Measurements from ENCODE around the gene SATB1.
A peak's percentile ranks its signal among the peaks of the same experiment; 100 is the strongest.

The SATB1 gene

GRCh38 chr3:18396428-18396827 lies 28.7 kb downstream of the SATB1 start:
- DNase-seq = no peak

DNA sequence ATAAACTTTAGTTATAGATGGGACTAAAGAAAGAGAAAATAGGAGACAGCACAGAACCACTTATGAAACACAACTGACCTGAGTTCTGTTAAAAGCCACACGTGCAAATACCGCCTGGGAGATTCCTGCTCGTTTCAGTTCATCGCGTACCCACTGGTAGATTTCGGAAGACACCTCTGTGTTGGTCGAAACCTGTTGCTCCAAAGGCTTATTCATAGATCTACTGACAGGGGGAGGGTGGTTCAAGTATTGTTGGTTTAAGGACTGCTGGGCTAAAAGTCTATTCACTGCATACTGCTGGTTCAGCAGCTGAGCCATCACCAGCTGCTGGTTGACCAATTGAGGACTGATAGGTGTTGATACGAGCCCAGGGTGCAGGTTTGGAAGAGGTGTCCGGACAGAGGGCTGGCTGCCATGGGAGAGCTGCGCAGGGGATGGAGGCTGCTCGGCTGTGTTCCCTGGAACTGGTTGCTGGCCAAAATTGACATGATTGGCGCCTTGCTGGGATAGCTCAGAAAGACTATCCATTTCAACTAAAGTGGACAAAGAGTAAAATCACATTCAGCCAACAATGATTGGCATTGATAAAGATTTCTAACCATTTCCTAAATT lies 30.6 kb downstream of the SATB1 start:
- DNase-seq = no peak

DNA sequence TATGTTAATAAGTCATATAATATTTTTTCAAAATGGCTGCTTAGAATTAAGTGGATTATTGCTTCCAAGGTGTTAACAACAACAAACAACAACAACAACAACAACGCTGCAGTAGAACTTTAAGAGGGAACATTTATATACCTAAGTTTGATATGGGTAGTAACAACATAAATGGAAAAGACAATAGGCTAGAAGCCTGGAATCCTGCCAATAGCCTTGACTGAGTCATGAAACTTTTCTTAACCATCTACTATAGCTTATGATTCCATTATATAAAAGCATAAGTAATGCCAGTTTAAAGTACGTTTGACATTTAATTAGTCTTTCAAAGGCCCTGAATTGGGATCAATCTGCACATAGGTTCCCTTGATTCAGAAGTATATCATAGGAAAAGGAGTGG lies 31.2 kb downstream of the SATB1 start:
- DNase-seq = no peak

GRCh38 chr3:18390024-18390660 lies 35.0 kb downstream of the SATB1 start:
- peak; percentile 45 for DNase-seq

DNA sequence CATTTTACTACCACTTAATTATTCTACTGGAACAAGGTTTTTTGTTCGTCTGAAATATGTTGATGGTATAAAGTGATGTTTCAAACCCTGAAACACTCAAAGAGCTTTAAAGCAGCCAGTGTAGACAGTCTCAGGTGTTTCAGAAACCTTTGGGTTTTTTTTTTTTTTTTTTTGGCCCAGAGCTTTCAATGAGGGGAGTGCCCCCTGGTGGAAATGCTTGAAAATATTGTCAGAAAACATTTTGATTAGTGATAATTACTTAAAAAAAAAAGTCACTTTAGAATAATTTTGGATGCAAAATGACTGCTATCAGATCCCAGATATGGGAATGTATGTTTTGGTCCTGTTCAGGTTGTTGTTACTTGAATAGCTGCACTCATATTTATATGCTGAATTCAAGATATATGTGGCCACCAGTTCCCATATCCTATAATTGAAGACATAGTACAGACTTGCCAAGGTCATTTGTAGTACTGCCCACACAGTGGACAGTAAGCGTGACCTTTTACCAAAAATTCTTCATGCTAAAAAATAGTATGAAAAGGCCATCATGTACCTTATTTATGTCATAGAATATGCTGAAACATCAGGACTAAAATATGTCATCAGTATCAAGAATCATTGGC lies 35.9 kb downstream of the SATB1 start:
- DNase-seq = peak; percentile 60

DNA sequence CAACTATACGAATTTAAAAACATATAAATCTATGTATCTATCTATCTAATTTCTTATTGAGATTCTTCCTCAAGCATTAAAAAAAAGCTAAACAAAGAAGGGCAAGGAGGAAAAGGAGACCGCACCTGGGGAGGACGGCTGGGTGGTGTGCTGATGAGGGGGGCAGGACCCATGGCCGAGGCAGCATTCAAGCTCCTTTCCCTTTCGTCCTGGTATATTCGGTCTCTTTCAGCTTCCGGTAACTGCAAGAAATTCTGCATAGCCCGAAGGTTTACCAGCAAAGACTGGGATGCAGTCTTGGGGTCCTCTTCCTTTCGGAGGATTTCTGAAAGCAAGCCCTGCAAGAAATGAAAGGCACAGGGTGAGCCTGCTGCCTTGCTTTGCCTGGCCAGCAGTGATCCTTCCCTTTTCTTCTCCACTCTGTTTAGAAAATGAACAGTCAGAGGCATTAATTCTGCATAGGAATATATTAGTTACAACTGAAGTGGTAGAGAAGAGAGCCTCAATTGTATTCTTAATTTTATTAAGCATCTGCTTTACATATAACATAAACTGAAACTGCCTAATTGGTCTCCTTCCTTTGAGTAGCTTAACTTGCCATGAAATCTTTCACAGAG lies 38.8 kb downstream of the SATB1 start:
- no peak for DNase-seq

DNA sequence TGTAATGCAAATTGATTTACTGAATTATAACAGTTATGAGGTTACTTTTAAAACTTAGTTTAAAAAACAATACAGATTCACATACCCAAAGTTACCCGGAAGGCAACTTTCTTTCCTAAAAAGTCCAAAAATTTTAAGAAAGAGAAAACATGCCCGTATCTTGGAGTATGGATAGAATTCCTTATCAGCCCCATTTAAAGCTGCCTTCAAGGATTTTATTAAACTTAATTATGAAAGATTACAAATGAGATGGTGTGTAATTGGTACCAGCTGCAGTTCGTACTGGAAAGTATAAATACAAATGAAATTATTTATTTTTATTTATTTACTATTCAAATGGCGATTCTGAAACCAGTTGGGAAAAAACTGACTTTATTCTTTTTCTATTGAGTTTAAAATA lies 39.4 kb downstream of the SATB1 start:
- DNase-seq = no peak

DNA sequence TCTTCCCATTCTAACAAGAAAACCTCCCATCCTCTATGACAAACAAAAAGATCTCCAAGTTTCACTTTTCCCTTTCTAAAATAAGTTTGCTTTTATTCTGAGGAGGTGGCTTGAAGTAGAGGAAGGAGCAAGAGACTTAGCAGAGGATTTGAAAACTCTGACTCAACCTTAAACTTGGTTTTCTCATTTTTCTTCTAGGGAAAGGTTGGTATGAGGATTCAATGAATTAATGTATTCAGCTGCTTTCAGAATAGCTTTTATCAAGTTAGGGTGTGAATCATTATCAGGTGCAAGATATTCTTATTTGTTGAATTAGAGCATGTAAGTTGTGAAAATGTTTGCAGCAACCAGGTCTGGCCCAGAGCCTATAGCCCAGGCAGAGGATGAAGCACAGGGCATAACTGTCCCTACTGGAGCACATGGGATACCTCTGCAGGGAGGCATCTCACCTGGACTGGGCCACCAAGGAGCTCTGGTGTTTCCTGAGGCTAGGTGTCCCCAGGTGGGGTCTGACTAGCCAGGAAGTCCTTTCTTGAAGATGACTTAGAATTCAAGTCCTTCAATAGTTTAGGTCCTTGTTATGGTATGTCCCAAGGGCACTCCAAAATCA lies 42.3 kb downstream of the SATB1 start:
- no peak for DNase-seq

DNA sequence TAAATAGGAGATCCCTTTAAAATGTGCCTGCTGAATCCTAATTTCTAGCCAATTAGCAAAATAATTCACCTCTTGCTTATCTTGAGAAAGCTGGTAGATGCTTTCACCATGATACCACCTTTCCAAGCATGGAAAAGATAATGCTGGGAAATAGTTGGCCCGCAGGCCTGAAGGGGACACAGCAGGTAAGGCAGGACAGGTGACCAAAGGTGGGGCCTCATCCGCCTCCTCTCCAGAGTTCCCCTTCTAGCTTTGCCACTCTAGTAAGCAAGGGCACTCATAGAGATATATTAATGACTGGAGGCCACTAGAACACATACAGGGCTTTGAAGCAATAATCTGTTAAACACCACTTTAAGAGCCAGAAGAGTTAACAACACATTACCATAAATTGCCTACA lies 45.5 kb downstream of the SATB1 start:
- no peak for DNase-seq

- peak; percentile 64 for DNase-seq
Measured at GRCh38 chr3:18378218-18378617, 46.9 kb downstream of the SATB1 start.

DNA sequence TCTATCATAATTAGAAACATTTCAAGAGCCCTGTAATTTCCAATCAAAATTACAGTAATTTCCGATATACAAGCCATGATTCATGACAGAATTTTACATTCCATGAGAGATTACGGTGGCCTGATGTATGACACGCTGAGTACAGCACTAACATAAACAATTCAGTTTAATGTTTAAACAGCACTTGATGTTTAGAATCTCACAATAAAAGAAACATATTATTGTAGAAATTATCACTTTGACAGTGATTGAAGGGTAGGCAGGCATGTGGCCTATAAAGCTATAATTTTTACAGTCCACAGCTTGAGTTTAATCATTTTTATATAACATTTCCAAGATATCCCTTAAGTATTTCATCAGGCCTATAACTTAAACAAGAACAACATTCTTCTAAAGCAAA lies 48.5 kb downstream of the SATB1 start:
- peak; percentile 50 for DNase-seq

GRCh38 chr3:18372786-18373405 lies 52.2 kb downstream of the SATB1 start:
- no peak for DNase-seq

GRCh38 chr3:18370672-18371071 lies 54.5 kb downstream of the SATB1 start:
- peak; percentile 95 for DNase-seq

DNA sequence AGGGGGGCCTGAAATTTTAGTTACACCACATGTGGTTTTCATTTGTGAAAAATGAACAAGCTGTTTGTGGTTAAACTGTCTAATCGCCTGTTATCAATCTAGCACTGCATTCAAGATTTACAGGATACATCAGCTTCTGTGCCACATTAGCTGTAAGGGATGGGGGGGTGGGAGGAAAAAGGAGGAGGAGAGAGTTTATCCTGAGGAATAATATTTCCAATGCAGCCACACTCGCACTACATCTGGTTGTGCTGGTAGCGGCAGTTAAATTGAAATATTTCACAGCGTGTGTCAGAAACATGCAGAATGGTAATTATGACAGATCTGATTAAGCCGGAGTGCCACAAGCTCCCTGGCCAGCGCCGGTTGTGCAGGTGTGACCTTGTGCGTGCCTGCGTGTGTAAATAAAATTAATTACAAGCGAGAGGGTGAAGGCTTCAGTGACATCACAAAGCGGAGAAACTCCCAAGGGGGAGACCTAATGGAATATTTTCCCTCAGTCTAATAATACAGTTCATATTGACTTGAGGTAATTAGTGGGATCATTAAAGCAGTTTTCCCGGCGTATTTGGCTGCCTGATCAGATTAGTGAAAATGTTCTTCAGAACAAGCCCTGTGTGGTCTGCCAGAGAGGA lies 55.5 kb downstream of the SATB1 start:
- DNase-seq = peak; percentile 98

- no peak for DNase-seq
Measured at GRCh38 chr3:18366258-18366657, 58.9 kb downstream of the SATB1 start.

DNA sequence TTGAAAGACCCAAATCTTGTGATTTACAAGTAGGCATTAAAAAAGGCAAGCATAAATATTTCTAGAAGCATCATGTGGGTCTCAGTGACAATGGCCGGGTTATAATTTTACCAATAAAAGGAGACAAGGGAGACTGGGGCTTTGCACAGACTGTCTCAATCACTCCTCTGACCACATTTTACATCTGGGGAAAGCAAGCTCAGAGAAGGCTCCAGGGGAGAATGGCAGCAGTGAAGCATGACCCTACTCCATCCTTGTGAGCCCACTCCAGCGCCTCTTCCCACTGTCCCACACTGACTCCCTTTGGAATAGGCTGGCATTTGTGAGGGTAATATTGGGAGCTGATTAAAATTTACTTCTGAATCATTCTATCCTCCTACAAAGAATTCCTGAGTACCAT lies 61.8 kb downstream of the SATB1 start:
- peak; percentile 7 for DNase-seq

DNA sequence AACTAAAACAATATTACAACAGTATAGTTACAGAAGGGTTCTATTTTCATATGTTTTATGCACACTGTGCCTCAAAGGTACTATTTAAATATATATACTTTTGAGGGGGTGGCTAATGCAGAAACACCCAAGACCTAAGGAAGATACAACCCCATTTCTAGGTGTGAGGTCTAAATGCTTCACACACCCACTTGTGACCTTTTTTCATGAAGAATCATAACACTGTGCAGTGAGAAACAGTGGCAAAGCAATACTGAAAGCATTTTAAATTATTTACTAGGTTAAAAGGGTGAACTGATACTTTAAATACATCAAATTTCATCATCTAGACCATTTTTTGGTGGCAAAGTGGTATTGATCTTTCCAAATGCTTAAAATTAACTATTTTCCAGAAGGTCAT lies 67.4 kb downstream of the SATB1 start:
- peak; percentile 15 for DNase-seq

- peak; percentile 66 for DNase-seq
Measured at GRCh38 chr3:18355832-18356231, 69.3 kb downstream of the SATB1 start.

GRCh38 chr3:18354701-18355100 lies 70.4 kb downstream of the SATB1 start:
- peak; percentile 56 for DNase-seq

- DNase-seq = peak; percentile 94
Measured at GRCh38 chr3:18351823-18352744, 73.1 kb downstream of the SATB1 start.

DNA sequence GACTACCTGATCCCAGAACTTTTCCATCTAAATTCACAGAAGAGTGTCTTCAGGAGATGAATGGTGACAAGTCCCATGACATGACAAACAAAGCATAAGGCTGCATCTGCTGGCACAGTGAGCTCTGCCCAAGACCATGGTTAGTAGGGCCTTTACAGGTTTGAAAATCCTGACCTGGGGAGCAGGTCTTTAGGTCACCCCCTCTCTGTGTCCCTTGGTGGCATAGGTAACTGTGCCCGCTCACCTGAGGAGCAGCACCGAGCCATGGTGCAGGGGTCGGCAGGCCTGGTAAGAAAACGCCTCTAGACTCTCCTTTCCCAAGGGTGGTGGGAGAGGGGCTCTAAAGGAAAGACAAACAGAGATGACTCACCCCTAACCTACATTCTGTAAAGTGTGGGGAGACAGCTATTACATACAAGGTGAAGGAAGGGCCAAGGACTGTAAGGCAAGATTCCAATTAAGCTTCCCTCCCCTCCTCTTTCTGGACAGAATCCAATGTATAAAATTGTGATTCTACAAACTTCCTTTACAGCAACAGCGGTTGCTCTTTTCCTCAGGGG lies 74.0 kb downstream of the SATB1 start:
- DNase-seq = peak; percentile 85
